WERI-Rb-1 (cell line): ENCODE measurements around the gene CD83.

Experiments used
- DNase-seq: peaks from one replicate; pipeline ENCODE4 v3.0.0-alpha.2; 2020
- H3K27ac ChIP-seq: fragments of 250-450 bp; sonication (Bioruptor Pico); 2 replicates; pipeline ENCODE4 v1.5.1; 2020; ENCODE audit warnings: mild to moderate bottlenecking, moderate library complexity
- H3K27me3 ChIP-seq: fragments of 250-450 bp; sonication (Bioruptor Pico); 2 replicates; pipeline ENCODE4 v1.5.1; 2021; ENCODE audit warnings: mild to moderate bottlenecking, low read depth, moderate library complexity; ENCODE audit not compliant: insufficient read depth, severe bottlenecking
- H3K36me3 ChIP-seq: fragments of 250-450 bp; sonication (Bioruptor Pico); 2 replicates; pipeline ENCODE4 v1.5.1; 2020; ENCODE audit warnings: mild to moderate bottlenecking, moderate library complexity
- H3K4me3 ChIP-seq: 2 replicates; pipeline ENCODE4 v1.5.1; 2011; ENCODE audit warnings: low read depth, mild to moderate bottlenecking, control low read depth, low read length
- H3K9me3 ChIP-seq: fragments of 250-450 bp; sonication (Bioruptor Pico); 2 replicates; pipeline ENCODE4 v1.5.1; 2021; ENCODE audit warnings: mild to moderate bottlenecking, moderate library complexity; ENCODE audit not compliant: severe bottlenecking
- CTCF ChIP-seq: IDR thresholded peaks from 2 replicates; pipeline ENCODE4 v1.5.1; 2011; ENCODE audit warnings: low read depth, mild to moderate bottlenecking, control low read depth, inconsistent platforms, low read length

Gene CD83

GRCh38 chr6:14074476-14075094 is 43.0 kb upstream of the CD83 start:
- no peak for DNase-seq
- H3K4me3 ChIP-seq: peak overlapping the region; percentile 28
- no peaks in the 10 kb centered on the region for H3K36me3 ChIP-seq
- H3K27ac ChIP-seq: no peak overlapping the region
- H3K27me3 ChIP-seq: no peaks in the 10 kb centered on the region
- no peaks in the 10 kb centered on the region for H3K9me3 ChIP-seq
- TF ChIP-seq CTCF: no peak

DNA sequence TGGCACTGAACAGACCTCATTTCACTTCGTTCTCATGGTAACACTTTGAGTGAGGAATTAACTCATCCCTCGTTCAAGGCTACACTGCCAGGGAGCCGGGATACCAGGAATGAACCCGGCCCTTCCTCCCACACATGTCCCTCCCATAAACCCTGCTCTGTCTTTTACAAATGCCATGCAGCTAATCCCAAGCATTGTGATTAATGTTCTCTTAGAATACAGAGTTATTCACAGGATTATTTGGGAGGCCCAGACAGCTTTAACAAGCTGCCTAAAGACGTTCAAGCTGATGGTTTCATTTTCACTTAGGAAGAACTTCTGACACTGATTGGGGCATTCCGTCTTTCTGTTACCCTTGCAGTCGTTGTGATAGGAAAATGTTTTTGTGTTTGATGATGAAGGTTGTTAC is 42.5 kb upstream of the CD83 start:
- Histone ChIP-seq H3K27ac (no peak overlapping the region), H3K36me3 (no peaks in the 10 kb centered on the region), H3K9me3 (no peaks in the 10 kb centered on the region), H3K4me3 (peak overlapping the region; percentile 28), H3K27me3 (no peaks in the 10 kb centered on the region)
- DNase-seq: peak; percentile 87
- no peak for TF ChIP-seq CTCF

DNA sequence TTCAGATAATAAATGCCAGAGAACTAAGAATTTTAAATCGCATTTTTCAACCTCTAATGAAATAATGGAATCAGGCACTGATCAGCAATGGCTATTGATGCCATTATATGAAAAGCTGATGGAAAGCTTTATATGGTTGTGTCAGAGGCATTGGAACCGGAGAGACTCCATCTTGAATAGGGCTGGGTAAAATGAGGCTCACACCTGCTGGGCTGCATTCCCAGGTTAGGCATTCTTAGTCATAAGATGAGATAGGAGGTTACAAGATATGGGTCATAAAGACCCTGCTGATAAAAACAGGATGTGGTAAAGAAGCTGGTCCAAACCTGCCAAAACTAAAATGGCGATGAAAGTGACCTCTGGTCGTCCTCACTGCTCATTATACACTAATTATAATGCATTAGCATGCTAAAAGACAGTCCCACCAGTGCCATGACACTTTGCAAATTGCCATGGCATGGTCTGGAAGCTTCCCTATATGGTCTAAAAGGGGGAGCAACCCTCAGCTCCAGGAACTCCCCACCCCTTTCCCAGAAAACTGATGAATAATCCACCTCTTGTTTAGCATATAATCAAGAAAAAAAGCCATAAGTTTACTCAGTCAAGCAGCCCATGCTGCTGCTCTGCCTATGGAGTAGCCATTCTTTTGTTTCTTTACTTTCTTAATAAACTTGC is 40.2 kb upstream of the CD83 start:
- no peak for TF ChIP-seq CTCF
- H3K27me3 ChIP-seq: no peaks in the 10 kb centered on the region
- no peak overlapping the region for H3K4me3 ChIP-seq
- no peaks in the 10 kb centered on the region for H3K36me3 ChIP-seq
- no peak for DNase-seq
- H3K9me3 ChIP-seq: no peaks in the 10 kb centered on the region
- no peak overlapping the region for H3K27ac ChIP-seq

DNA sequence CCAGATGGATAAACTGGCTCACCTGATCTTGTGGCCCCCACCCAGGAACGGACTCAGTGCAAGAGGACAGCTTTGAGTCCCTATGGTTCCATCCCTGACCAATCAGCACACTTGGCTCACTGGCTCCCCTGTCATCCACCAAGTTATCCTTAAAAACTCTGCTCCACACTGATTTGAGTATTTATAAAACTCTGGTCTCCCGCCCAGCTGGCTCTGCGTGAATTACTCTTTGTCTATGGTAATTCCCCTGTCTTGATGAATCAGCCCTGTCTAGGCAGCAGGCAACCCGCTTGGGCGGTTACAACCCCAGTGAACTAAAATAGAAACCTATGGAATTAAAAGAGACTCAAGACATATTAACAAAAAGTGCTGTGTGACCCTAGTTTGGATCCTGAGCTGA is 38.1 kb upstream of the CD83 start:
- no peak for DNase-seq
- H3K27ac ChIP-seq: no peak overlapping the region
- TF ChIP-seq CTCF: no peak
- H3K4me3 ChIP-seq: no peak overlapping the region
- no peaks in the 10 kb centered on the region for H3K36me3 ChIP-seq
- no peaks in the 10 kb centered on the region for H3K9me3 ChIP-seq
- H3K27me3 ChIP-seq: no peaks in the 10 kb centered on the region

GRCh38 chr6:14079971-14080370 is 37.6 kb upstream of the CD83 start:
- DNase-seq: no peak
- TF ChIP-seq CTCF: no peak

GRCh38 chr6:14081126-14081525 is 36.4 kb upstream of the CD83 start:
- no peaks in the 10 kb centered on the region for H3K36me3 ChIP-seq
- TF ChIP-seq CTCF: no peak
- H3K27me3 ChIP-seq: no peaks in the 10 kb centered on the region
- no peaks in the 10 kb centered on the region for H3K9me3 ChIP-seq
- DNase-seq: no peak
- no peak overlapping the region for H3K4me3 ChIP-seq
- H3K27ac ChIP-seq: no peak overlapping the region

More at GRCh38 chr6:14079971-14080370, 37.6 kb upstream of the CD83 start:
- H3K36me3 ChIP-seq: no peaks in the 10 kb centered on the region
- H3K9me3 ChIP-seq: no peaks in the 10 kb centered on the region
- no peaks in the 10 kb centered on the region for H3K27me3 ChIP-seq
- no peak overlapping the region for H3K4me3 ChIP-seq
- no peak overlapping the region for H3K27ac ChIP-seq
